Activated T-cell treated with anti-CD3 and anti-CD28 coated beads, Interleukin-2, amount 50 U/mL, for 72 hours (primary cell): ENCODE data around the gene CFAP299. TPM values are rescaled to one million over a fixed set of nuclear protein-coding genes. Genes with fewer than 3 reads are reported as not detected.

ENCODE experiments used
- ATAC-seq, 2 donors: fragments of 150-1000 bp; cut with Tn5 transposase; replicated peaks in 1 of 2; 2 replicates each; pipeline ENCODE4 v1.10.0; 2021; ENCODE audit warnings: moderate library complexity in 2 of 2, mild to moderate bottlenecking in 1 of 2
- DNase-seq, 2 donors: peaks; one replicate each; pipeline ENCODE4 v3.0.0; 2021 to 2022; ENCODE audit warnings: mixed read lengths in 1 of 2
- H3K27ac Mint-ChIP-seq: one replicate; pipeline ENCODE4 v1.8.0; 2022; ENCODE audit warnings: mild to moderate bottlenecking, moderate library complexity, mixed read lengths
- H3K27me3 Mint-ChIP-seq: one replicate; pipeline ENCODE4 v1.8.0; 2022; ENCODE audit warnings: low read depth, mixed read lengths
- H3K36me3 Mint-ChIP-seq, 2 donors: one replicate each; pipeline ENCODE4 v1.8.0; 2022; ENCODE audit warnings: mixed read lengths in 2 of 2, mild to moderate bottlenecking in 1 of 2; ENCODE audit not compliant: insufficient read depth in 2 of 2
- H3K4me1 Mint-ChIP-seq: one replicate; pipeline ENCODE4 v1.8.0; 2022; ENCODE audit warnings: low read depth, mixed read lengths
- H3K4me3 Mint-ChIP-seq, 2 donors: one replicate each; pipeline ENCODE4 v1.8.0; 2022; ENCODE audit warnings: mild to moderate bottlenecking in 2 of 2, mixed read lengths in 2 of 2, moderate library complexity in 2 of 2
- H3K9me3 Mint-ChIP-seq, 2 donors: one replicate each; pipeline ENCODE4 v1.8.0; 2022; ENCODE audit warnings: mixed read lengths in 2 of 2
- total RNA-seq, 2 donors: library from RNA; stranded (reverse); gene quantifications; one replicate each; pipeline ENCODE4 v1.2.3, GENCODE V29; 2022

The CFAP299 gene
- total RNA-seq, 2 donors from 2014 or later = not detected

DNA sequence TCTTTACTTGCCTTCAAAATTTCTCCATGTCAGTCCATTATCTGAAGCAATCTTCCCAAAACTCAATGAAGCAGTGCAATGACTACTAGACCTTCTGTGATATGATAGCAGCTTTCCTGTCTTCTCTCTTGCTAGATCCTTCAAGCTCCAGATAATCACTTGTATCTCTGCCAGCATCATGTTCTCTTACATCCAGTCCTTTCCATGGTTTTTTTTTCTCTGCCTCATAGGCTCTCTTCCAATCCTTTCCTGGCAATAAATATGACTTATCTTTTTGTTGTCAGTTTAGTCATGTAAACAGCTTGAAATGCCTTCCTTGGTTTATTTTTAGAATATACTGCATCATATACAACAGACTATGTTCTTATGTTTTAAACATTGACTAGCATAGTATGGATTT, 193.5 kb downstream of the CFAP299 start:
- no peak for ATAC-seq

DNA sequence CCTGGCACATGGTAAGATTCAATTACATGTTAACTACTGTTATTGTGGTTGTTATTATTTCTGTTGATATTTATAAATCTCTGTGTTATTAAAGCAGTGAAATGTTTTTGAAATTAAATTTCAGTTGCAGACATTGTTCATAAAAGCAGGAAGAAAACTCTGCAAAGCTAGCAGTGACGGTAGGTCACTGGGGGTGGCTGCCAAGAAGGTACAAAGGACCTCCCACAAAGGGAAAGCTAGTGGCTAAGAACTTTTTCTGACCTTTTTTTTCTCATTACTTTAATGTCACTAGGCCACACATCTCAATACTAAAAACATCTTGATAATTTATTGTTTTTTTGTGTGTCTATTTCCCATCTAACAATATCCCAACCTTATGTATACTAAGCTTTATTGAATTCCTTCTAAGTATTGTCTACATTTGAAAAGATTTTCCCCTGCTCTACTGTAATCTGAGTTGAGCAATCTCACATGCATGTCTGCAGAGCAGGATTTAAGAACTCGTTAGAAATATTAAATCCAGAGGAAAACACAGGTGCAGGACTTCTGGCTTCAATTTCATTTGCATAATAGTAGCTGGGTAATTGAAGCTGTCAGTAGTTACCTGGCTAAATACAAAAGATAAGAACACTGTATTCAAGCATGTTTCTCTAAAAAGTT, 197.3 kb downstream of the CFAP299 start:
- DNase-seq (no peak), ATAC-seq (no peak)
- Mint-ChIP-seq H3K4me3 (no peak overlapping the region), H3K36me3 (no peaks in the 10 kb centered on the region), H3K27me3 (peaks cover 28% of the 10 kb centered on the region), H3K27ac (no peak overlapping the region), H3K9me3 (no peaks in the 10 kb centered on the region), H3K4me1 (peaks cover 9% of the 10 kb centered on the region)

More for the DNA sequence above, 193.5 kb downstream of the CFAP299 start:
- H3K4me3 Mint-ChIP-seq = no peak overlapping the region
- H3K27ac Mint-ChIP-seq = no peak overlapping the region
- no peaks in the 10 kb centered on the region for H3K36me3 Mint-ChIP-seq
- peaks cover 7% of the 10 kb centered on the region for H3K27me3 Mint-ChIP-seq
- H3K9me3 Mint-ChIP-seq = no peaks in the 10 kb centered on the region
- no peak for DNase-seq
- no peaks in the 10 kb centered on the region for H3K4me1 Mint-ChIP-seq

GRCh38 chr4:80535551-80535950, 200.0 kb downstream of the CFAP299 start:
- Mint-ChIP-seq H3K9me3 (no peaks in the 10 kb centered on the region), H3K27ac (no peak overlapping the region), H3K4me1 (peaks cover 30% of the 10 kb centered on the region), H3K27me3 (peaks cover 36% of the 10 kb centered on the region), H3K36me3 (no peaks in the 10 kb centered on the region), H3K4me3 (no peak overlapping the region)
- no peak for ATAC-seq
- DNase-seq = no peak

DNA sequence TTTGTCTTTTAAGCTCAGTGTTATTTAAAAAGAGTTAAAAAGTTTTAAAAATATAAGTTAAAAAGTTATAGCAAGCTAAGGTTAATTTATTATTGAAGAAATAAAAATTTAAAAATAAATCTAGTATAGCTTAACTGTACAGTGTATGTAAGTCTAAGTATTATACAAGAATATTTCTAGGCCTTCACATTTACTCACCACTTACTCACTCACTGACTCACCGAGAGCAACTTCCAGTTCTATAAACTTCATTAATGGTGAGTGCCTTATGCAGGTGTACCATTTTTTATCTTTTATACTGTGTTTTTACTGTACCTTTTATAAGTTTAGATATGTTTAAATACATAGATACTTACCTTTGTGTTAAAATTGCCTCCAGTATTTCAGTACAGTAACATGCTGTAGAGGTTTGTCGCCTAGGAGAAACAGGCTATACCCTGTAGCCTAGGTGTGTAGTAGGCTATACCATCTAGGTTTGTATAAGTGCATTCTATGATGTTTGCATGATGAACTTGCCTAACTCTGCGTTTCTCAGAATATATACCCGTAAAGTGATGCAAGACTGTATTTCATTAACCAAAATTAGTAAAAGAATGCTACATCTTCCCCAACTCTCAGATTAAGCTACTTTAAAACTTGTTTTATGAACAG, 202.9 kb downstream of the CFAP299 start:
- peak; percentile 69 to 75 for ATAC-seq
- H3K4me1 Mint-ChIP-seq = peaks cover 46% of the 10 kb centered on the region
- H3K9me3 Mint-ChIP-seq = no peaks in the 10 kb centered on the region
- no peak for DNase-seq
- H3K4me3 Mint-ChIP-seq = no peak overlapping the region
- H3K27ac Mint-ChIP-seq = no peak overlapping the region
- no peaks in the 10 kb centered on the region for H3K36me3 Mint-ChIP-seq
- peaks cover 44% of the 10 kb centered on the region for H3K27me3 Mint-ChIP-seq

DNA sequence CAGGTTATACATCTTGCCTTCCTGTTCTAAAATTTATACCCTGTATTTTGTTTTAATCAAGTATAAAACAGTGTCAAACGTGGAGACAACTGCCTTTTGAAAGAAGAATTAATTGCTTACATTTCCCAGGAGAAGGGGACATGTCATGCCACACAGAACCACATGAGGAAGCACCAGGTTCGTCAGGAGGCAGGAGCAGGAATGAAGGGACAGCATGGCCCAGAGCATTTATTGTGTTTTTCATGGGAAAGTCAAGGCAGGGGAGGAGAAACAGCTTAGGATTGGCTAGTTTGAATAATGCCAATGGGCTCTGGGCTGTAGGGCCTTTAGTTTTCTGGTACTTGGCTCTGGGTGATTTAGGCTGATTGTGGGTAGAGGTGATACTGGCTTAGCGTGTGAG, 203.7 kb downstream of the CFAP299 start:
- peaks cover under 1 to 2% of the 10 kb centered on the region in 2 donors for H3K36me3 Mint-ChIP-seq
- no peak for DNase-seq
- peaks cover 51% of the 10 kb centered on the region for H3K27me3 Mint-ChIP-seq
- no peak overlapping the region for H3K27ac Mint-ChIP-seq
- peaks cover 49% of the 10 kb centered on the region for H3K4me1 Mint-ChIP-seq
- no peaks in the 10 kb centered on the region for H3K9me3 Mint-ChIP-seq
- ATAC-seq = no peak
- no peak overlapping the region for H3K4me3 Mint-ChIP-seq

GRCh38 chr4:80540349-80540748, 204.8 kb downstream of the CFAP299 start:
- H3K9me3 Mint-ChIP-seq = no peaks in the 10 kb centered on the region
- peak overlapping the region in 1 of 2 donors; percentile 39 for H3K4me3 Mint-ChIP-seq
- H3K36me3 Mint-ChIP-seq = peaks cover 2% of the 10 kb centered on the region in 2 donors
- ATAC-seq (peak; percentile 33), DNase-seq (no peak)
- peaks cover 63% of the 10 kb centered on the region for H3K27me3 Mint-ChIP-seq
- no peak overlapping the region for H3K27ac Mint-ChIP-seq
- H3K4me1 Mint-ChIP-seq = peaks cover 46% of the 10 kb centered on the region

- H3K36me3 Mint-ChIP-seq = peaks cover 2% of the 10 kb centered on the region in 2 donors
- peaks cover 40% of the 10 kb centered on the region for H3K4me1 Mint-ChIP-seq
- peaks cover 64% of the 10 kb centered on the region for H3K27me3 Mint-ChIP-seq
- DNase-seq = no peak
- peak overlapping the region; percentile 72 for H3K27ac Mint-ChIP-seq
- H3K4me3 Mint-ChIP-seq = peak overlapping the region in 1 of 2 donors; percentile 67
- peak; percentile 79 to 84 for ATAC-seq
- no peaks in the 10 kb centered on the region for H3K9me3 Mint-ChIP-seq
Measured at GRCh38 chr4:80540785-80541469, 205.4 kb downstream of the CFAP299 start.

DNA sequence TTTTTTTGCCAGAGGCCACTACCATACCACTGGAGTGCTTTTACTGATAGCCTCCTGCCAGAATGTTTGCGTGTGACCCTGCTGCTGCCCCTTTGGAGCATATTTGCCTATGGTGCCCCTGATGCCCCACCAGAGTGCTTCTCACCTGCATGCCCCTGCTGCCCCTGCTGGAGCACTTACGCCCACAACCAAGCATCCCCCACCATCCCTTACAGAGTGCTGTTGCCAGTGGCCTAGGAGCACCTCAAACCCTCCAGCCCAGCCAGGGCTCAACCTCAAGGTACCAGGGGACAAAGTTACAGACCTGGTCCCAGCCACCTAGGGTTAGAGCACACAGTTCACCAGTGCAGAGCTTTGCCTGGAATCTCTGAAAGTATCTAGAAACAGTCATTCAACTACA, 207.2 kb downstream of the CFAP299 start:
- H3K4me3 Mint-ChIP-seq = no peak overlapping the region
- H3K36me3 Mint-ChIP-seq = peaks cover 2 to 6% of the 10 kb centered on the region in 2 donors
- peaks cover 57% of the 10 kb centered on the region for H3K27me3 Mint-ChIP-seq
- no peak overlapping the region for H3K27ac Mint-ChIP-seq
- no peak for ATAC-seq
- H3K9me3 Mint-ChIP-seq = peaks cover 0 to 2% of the 10 kb centered on the region in 2 donors
- peaks cover 40% of the 10 kb centered on the region for H3K4me1 Mint-ChIP-seq
- no peak for DNase-seq

GRCh38 chr4:80560337-80560736, 224.8 kb downstream of the CFAP299 start:
- H3K27ac Mint-ChIP-seq = no peak overlapping the region

GRCh38 chr4:80566203-80566872, 230.8 kb downstream of the CFAP299 start:
- Mint-ChIP-seq H3K36me3 (peaks cover 3 to 7% of the 10 kb centered on the region in 2 donors), H3K27me3 (no peaks in the 10 kb centered on the region), H3K4me3 (peak overlapping the region; percentile 32 to 44), H3K27ac (no peak overlapping the region), H3K9me3 (peaks cover 5 to 6% of the 10 kb centered on the region in 2 donors), H3K4me1 (no peaks in the 10 kb centered on the region)
- DNase-seq (no peak), ATAC-seq (no peak)

More at GRCh38 chr4:80560337-80560736, 224.8 kb downstream of the CFAP299 start:
- ATAC-seq (no peak), DNase-seq (no peak)
- no peaks in the 10 kb centered on the region for H3K4me1 Mint-ChIP-seq
- H3K9me3 Mint-ChIP-seq = peaks cover 6 to 8% of the 10 kb centered on the region in 2 donors
- no peaks in the 10 kb centered on the region for H3K27me3 Mint-ChIP-seq
- no peak overlapping the region for H3K4me3 Mint-ChIP-seq
- peaks cover 3 to 11% of the 10 kb centered on the region in 2 donors for H3K36me3 Mint-ChIP-seq

- no peak overlapping the region for H3K4me3 Mint-ChIP-seq
- ATAC-seq (no peak), DNase-seq (no peak)
- no peak overlapping the region for H3K27ac Mint-ChIP-seq
- no peaks in the 10 kb centered on the region for H3K4me1 Mint-ChIP-seq
- no peaks in the 10 kb centered on the region for H3K27me3 Mint-ChIP-seq
- H3K36me3 Mint-ChIP-seq = no peaks in the 10 kb centered on the region
- H3K9me3 Mint-ChIP-seq = peaks cover 0 to 4% of the 10 kb centered on the region in 2 donors
Measured at GRCh38 chr4:80568891-80569290, 233.4 kb downstream of the CFAP299 start.

GRCh38 chr4:80576796-80577195, 241.3 kb downstream of the CFAP299 start:
- Mint-ChIP-seq H3K4me3 (no peak overlapping the region), H3K27me3 (no peaks in the 10 kb centered on the region), H3K9me3 (peaks cover 0 to 4% of the 10 kb centered on the region in 2 donors), H3K4me1 (peaks cover 5% of the 10 kb centered on the region), H3K36me3 (no peaks in the 10 kb centered on the region), H3K27ac (no peak overlapping the region)
- ATAC-seq (no peak), DNase-seq (no peak)

GRCh38 chr4:80578001-80578400, 242.5 kb downstream of the CFAP299 start:
- no peaks in the 10 kb centered on the region for H3K36me3 Mint-ChIP-seq
- peaks cover 5% of the 10 kb centered on the region for H3K4me1 Mint-ChIP-seq
- no peaks in the 10 kb centered on the region for H3K27me3 Mint-ChIP-seq
- no peak overlapping the region for H3K27ac Mint-ChIP-seq
- ATAC-seq (no peak), DNase-seq (no peak)
- peaks cover 0 to 4% of the 10 kb centered on the region in 2 donors for H3K9me3 Mint-ChIP-seq
- no peak overlapping the region for H3K4me3 Mint-ChIP-seq
